GM23338 (cell line): ENCODE measurements around the gene RAB34. TPM values are rescaled to one million over a fixed set of nuclear protein-coding genes. Genes with fewer than 3 reads are reported as not detected.
A peak's percentile ranks its signal among the peaks of the same experiment; 100 is the strongest.

Experiments used
- ATAC-seq: fragments of 200-7000 bp; cut with Tn5 transposase; 3 replicates; pipeline ENCODE4 v1.9.1; 2020
- DNase-seq: peaks from one replicate; pipeline ENCODE4 v3.0.0-alpha.2; 2015; ENCODE audit warnings: low spot score
- H2AFZ ChIP-seq: fragments of 200-600 bp; sonication (generic); 2 replicates; pipeline ENCODE4 v1.8.0; 2016; ENCODE audit warnings: antibody characterized with exemption, mild to moderate bottlenecking, moderate library complexity
- H3F3A ChIP-seq: fragments of 200-600 bp; sonication (generic); replicated peaks from 2 replicates; pipeline ENCODE4 v1.8.0; 2017; ENCODE audit warnings: antibody characterized with exemption, mixed run types, low read depth
- H3K27ac ChIP-seq: fragments of 200-600 bp; sonication (generic); 2 replicates; pipeline ENCODE4 v1.6.1; 2016; ENCODE audit warnings: low read depth
- H3K27me3 ChIP-seq: fragments of 200-600 bp; sonication (generic); 2 replicates; pipeline ENCODE4 v1.8.0; 2016; ENCODE audit warnings: mild to moderate bottlenecking, mixed run types, moderate library complexity; ENCODE audit not compliant: insufficient read depth
- H3K36me3 ChIP-seq: fragments of 200-600 bp; sonication (generic); 2 replicates; pipeline ENCODE4 v1.8.0; 2016; ENCODE audit warnings: mild to moderate bottlenecking; ENCODE audit not compliant: insufficient read depth
- H3K4me1 ChIP-seq: fragments of 200-600 bp; sonication (generic); 2 replicates; pipeline ENCODE4 v1.8.0; 2016; ENCODE audit warnings: mild to moderate bottlenecking, moderate library complexity; ENCODE audit not compliant: insufficient read depth
- H3K4me2 ChIP-seq: fragments of 200-600 bp; sonication (generic); 2 replicates; pipeline ENCODE4 v1.7.1; 2017; ENCODE audit warnings: mixed run types
- H3K4me3 ChIP-seq: fragments of 200-600 bp; sonication (generic); 2 replicates; pipeline ENCODE4 v1.6.1; 2016; ENCODE audit warnings: mixed run types
- H3K79me2 ChIP-seq: fragments of 200-600 bp; sonication (generic); replicated peaks from 2 replicates; pipeline ENCODE4 v1.8.0; 2017; ENCODE audit warnings: mild to moderate bottlenecking; ENCODE audit not compliant: insufficient read depth
- H3K9me2 ChIP-seq: fragments of 200-600 bp; sonication (generic); 2 replicates; pipeline ENCODE4 v1.8.0; 2017; ENCODE audit not compliant: insufficient read depth
- H4K20me1 ChIP-seq: fragments of 200-600 bp; sonication (generic); replicated peaks from 2 replicates; pipeline ENCODE4 v1.8.0; 2017; ENCODE audit warnings: mild to moderate bottlenecking; ENCODE audit not compliant: insufficient read depth
- H3K27ac Mint-ChIP-seq: 2 replicates; pipeline ENCODE4 v1.8.0; 2020; ENCODE audit warnings: inconsistent platforms, mild to moderate bottlenecking, moderate library complexity, mixed read lengths
- H3K27me3 Mint-ChIP-seq: 3 replicates; pipeline ENCODE4 v1.8.0; 2022; ENCODE audit warnings: low read depth, mild to moderate bottlenecking, moderate library complexity, mixed read lengths, inconsistent platforms; ENCODE audit not compliant: insufficient read depth, poor library complexity
- H3K36me3 Mint-ChIP-seq: 3 replicates; pipeline ENCODE4 v1.8.0; 2021; ENCODE audit warnings: low read depth, mild to moderate bottlenecking, inconsistent platforms, moderate library complexity, mixed read lengths
- H3K4me1 Mint-ChIP-seq: 3 replicates; pipeline ENCODE4 v1.8.0; 2020; ENCODE audit warnings: mild to moderate bottlenecking, inconsistent platforms, mixed read lengths
- H3K4me3 Mint-ChIP-seq: 3 replicates; pipeline ENCODE4 v1.8.0; 2021; ENCODE audit warnings: moderate library complexity, mild to moderate bottlenecking, inconsistent platforms, mixed read lengths
- H3K9me3 Mint-ChIP-seq: 3 replicates; pipeline ENCODE4 v1.8.0; 2020; ENCODE audit warnings: moderate library complexity, mild to moderate bottlenecking, inconsistent platforms, mixed read lengths
- EZH2 ChIP-seq: fragments of 200-600 bp; sonication (generic); IDR thresholded peaks from one replicate; pipeline ENCODE4 v1.8.0; 2017; ENCODE audit warnings: antibody characterized with exemption, mild to moderate bottlenecking, low read depth; ENCODE audit not compliant: unreplicated experiment
- EZH2phosphoT487 ChIP-seq: fragments of 200-600 bp; sonication (generic); IDR thresholded peaks from one replicate; pipeline ENCODE4 v1.8.1; 2018; ENCODE audit warnings: antibody characterized with exemption; ENCODE audit not compliant: unreplicated experiment
- JUNB ChIP-seq: IDR thresholded peaks from one replicate; pipeline ENCODE4 v1.6.1; 2016; ENCODE audit warnings: antibody characterized with exemption; ENCODE audit not compliant: unreplicated experiment
- NANOG ChIP-seq: IDR thresholded peaks from 2 replicates; pipeline ENCODE4 v1.6.1; 2016; ENCODE audit warnings: antibody characterized with exemption, borderline replicate concordance
- ZNF114 ChIP-seq: fragments of 250-450 bp; sonication (Bioruptor Pico); IDR thresholded peaks from 2 replicates; pipeline ENCODE4 v1.5.0; 2020; ENCODE audit warnings: mild to moderate bottlenecking, moderate library complexity
- polyA plus RNA-seq: library from polyadenylated mRNA; unstranded; fragments of >200 nt; fragmentation: Nextera tagmentation; extraction: Ambion mirVana; gene quantifications from 2 replicates; pipeline ENCODE4 v1.2.1, GENCODE V29; 2016
- total RNA-seq: library from RNA; depleted of rRNA; stranded (reverse); fragments of >200 nt; shearing (Covaris generic); gene quantifications from 2 replicates; pipeline ENCODE4 v1.2.3, GENCODE V29; 2014
- TF ChIP-seq, protein P1 (sequence below), 2 experiments: fragments of 200-600 bp in 1 of 2; sonication (generic) in 1 of 2; conservative IDR thresholded peaks; 2 replicates each; pipeline versions ENCODE4 v1.5.1 to v1.6.1; 2016 to 2017; ENCODE audit warnings: antibody characterized with exemption in 2 of 2, low read depth in 2 of 2, mild to moderate bottlenecking in 2 of 2, moderate library complexity in 1 of 2
- TF ChIP-seq, protein P2 (sequence below): IDR thresholded peaks from 2 replicates; pipeline ENCODE4 v1.6.1; 2016; ENCODE audit warnings: antibody characterized with exemption
- TF ChIP-seq, protein P3 (sequence below): IDR thresholded peaks from one replicate; pipeline ENCODE4 v1.6.1; 2018; ENCODE audit warnings: antibody characterized with exemption; ENCODE audit not compliant: unreplicated experiment
- TF ChIP-seq, protein P4 (sequence below): fragments of 250-450 bp; sonication (Bioruptor Pico); IDR thresholded peaks from 2 replicates; pipeline ENCODE4 v1.5.0; 2020; ENCODE audit warnings: mild to moderate bottlenecking, moderate library complexity

The RAB34 gene
- total and polyA plus RNA-seq, 2 experiments from 2014 or later: 184 to 394 TPM

DNA sequence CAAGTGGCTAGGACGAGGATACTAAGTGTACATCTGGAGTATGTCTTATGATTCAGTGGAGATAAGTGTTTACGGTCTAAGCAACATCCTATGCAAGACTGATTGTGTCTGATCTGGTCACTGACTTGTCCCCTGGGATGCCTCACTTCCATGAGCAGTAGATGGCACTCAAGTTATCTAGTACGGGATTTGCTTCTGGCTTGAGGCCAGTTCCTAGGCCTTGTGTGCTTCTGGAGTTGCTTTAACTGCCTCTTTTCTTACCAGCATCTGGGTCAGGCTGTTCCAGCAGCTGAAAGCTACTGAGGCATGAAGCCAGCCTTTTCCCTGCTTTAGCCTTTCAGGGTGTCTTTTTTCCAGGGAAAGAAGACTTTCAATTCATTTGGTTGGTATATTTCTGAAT, 32.7 kb downstream of the RAB34 start:
- Histone ChIP-seq H4K20me1 (peaks cover 7% of the 10 kb centered on the region), H3K4me1 (no peaks in the 10 kb centered on the region), H3F3A (0 out of 2 replicates have a peak, but pooled peaks cover 9% of the 10 kb centered on the region), H3K79me2 (no peaks in the 10 kb centered on the region), H3K27me3 (no peaks in the 10 kb centered on the region), H3K4me2 (no peak overlapping the region), H3K27ac (no peak overlapping the region), H2AFZ (no peak overlapping the region), H3K36me3 (peaks cover 93% of the 10 kb centered on the region), H3K9me2 (no peaks in the 10 kb centered on the region), H3K4me3 (no peak overlapping the region)
- ATAC-seq: no peak
- no peak for TF ChIP-seq NANOG
- TF ChIP-seq, protein P1, sequence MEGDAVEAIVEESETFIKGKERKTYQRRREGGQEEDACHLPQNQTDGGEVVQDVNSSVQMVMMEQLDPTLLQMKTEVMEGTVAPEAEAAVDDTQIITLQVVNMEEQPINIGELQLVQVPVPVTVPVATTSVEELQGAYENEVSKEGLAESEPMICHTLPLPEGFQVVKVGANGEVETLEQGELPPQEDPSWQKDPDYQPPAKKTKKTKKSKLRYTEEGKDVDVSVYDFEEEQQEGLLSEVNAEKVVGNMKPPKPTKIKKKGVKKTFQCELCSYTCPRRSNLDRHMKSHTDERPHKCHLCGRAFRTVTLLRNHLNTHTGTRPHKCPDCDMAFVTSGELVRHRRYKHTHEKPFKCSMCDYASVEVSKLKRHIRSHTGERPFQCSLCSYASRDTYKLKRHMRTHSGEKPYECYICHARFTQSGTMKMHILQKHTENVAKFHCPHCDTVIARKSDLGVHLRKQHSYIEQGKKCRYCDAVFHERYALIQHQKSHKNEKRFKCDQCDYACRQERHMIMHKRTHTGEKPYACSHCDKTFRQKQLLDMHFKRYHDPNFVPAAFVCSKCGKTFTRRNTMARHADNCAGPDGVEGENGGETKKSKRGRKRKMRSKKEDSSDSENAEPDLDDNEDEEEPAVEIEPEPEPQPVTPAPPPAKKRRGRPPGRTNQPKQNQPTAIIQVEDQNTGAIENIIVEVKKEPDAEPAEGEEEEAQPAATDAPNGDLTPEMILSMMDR (conservative IDR thresholded peaks at IDR 0.05; ENCODE audit: low read depth in 2 of 2): peak in 1 of 2 experiments; percentile 21; a peak in 1 of 4 replicates
- Mint-ChIP-seq H3K4me1 (no peaks in the 10 kb centered on the region), H3K27ac (no peak overlapping the region), H3K27me3 (peaks cover 10% of the 10 kb centered on the region), H3K36me3 (peaks cover 94% of the 10 kb centered on the region), H3K9me3 (no peaks in the 10 kb centered on the region; the same call in 2 of the 3 replicates), H3K4me3 (no peak overlapping the region)
- no peak for DNase-seq

DNA sequence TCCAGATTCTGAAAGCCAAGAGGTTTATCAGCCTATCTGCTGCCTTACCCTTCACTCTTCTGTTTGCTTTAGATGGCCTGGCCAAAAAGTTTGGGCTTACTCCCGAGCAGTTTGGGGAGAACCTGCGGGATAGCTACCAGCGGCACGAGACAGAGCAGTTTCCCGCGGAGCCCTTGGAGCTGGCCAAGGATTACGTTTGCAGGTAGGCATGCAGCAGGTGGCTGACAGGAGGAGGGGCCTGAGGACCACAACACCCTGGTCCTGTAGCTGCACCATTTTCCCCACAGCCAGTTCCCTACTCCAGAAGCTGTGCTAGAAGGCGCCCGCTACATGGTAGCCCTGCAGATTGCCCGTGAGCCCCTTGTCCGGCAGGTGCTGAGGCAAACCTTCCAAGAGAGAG, 35.0 kb downstream of the RAB34 start:
- H3K36me3 Mint-ChIP-seq: peaks cover 93% of the 10 kb centered on the region
- H3K27me3 ChIP-seq: no peaks in the 10 kb centered on the region
- ATAC-seq (no peak), DNase-seq (no peak)
- H3K9me3 Mint-ChIP-seq: no peaks in the 10 kb centered on the region; the same call in 2 of the 3 replicates
- 0 out of 2 replicates have a peak, but pooled peaks cover 14% of the 10 kb centered on the region for H3F3A ChIP-seq
- no peak overlapping the region for H3K27ac Mint-ChIP-seq
- peaks cover 87% of the 10 kb centered on the region for H3K36me3 ChIP-seq
- no peak overlapping the region for H2AFZ ChIP-seq
- peaks cover 12% of the 10 kb centered on the region for H3K27me3 Mint-ChIP-seq
- H3K4me1 Mint-ChIP-seq: no peaks in the 10 kb centered on the region
- no peaks in the 10 kb centered on the region for H3K79me2 ChIP-seq
- H3K4me2 ChIP-seq: no peak overlapping the region
- H3K27ac ChIP-seq: no peak overlapping the region
- no peaks in the 10 kb centered on the region for H3K4me1 ChIP-seq
- no peak overlapping the region for H3K4me3 Mint-ChIP-seq
- peaks cover 10% of the 10 kb centered on the region for H4K20me1 ChIP-seq
- H3K4me3 ChIP-seq: no peak overlapping the region
- no peaks in the 10 kb centered on the region for H3K9me2 ChIP-seq
- TF ChIP-seq, protein P2, sequence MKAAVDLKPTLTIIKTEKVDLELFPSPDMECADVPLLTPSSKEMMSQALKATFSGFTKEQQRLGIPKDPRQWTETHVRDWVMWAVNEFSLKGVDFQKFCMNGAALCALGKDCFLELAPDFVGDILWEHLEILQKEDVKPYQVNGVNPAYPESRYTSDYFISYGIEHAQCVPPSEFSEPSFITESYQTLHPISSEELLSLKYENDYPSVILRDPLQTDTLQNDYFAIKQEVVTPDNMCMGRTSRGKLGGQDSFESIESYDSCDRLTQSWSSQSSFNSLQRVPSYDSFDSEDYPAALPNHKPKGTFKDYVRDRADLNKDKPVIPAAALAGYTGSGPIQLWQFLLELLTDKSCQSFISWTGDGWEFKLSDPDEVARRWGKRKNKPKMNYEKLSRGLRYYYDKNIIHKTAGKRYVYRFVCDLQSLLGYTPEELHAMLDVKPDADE: no peak
- no peak for TF ChIP-seq NANOG
- TF ChIP-seq, protein P3, sequence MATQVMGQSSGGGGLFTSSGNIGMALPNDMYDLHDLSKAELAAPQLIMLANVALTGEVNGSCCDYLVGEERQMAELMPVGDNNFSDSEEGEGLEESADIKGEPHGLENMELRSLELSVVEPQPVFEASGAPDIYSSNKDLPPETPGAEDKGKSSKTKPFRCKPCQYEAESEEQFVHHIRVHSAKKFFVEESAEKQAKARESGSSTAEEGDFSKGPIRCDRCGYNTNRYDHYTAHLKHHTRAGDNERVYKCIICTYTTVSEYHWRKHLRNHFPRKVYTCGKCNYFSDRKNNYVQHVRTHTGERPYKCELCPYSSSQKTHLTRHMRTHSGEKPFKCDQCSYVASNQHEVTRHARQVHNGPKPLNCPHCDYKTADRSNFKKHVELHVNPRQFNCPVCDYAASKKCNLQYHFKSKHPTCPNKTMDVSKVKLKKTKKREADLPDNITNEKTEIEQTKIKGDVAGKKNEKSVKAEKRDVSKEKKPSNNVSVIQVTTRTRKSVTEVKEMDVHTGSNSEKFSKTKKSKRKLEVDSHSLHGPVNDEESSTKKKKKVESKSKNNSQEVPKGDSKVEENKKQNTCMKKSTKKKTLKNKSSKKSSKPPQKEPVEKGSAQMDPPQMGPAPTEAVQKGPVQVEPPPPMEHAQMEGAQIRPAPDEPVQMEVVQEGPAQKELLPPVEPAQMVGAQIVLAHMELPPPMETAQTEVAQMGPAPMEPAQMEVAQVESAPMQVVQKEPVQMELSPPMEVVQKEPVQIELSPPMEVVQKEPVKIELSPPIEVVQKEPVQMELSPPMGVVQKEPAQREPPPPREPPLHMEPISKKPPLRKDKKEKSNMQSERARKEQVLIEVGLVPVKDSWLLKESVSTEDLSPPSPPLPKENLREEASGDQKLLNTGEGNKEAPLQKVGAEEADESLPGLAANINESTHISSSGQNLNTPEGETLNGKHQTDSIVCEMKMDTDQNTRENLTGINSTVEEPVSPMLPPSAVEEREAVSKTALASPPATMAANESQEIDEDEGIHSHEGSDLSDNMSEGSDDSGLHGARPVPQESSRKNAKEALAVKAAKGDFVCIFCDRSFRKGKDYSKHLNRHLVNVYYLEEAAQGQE: no peak
- TF ChIP-seq ZNF114: no peak
- no peak for TF ChIP-seq JUNB
- no peak for TF ChIP-seq EZH2
- TF ChIP-seq, protein P4, sequence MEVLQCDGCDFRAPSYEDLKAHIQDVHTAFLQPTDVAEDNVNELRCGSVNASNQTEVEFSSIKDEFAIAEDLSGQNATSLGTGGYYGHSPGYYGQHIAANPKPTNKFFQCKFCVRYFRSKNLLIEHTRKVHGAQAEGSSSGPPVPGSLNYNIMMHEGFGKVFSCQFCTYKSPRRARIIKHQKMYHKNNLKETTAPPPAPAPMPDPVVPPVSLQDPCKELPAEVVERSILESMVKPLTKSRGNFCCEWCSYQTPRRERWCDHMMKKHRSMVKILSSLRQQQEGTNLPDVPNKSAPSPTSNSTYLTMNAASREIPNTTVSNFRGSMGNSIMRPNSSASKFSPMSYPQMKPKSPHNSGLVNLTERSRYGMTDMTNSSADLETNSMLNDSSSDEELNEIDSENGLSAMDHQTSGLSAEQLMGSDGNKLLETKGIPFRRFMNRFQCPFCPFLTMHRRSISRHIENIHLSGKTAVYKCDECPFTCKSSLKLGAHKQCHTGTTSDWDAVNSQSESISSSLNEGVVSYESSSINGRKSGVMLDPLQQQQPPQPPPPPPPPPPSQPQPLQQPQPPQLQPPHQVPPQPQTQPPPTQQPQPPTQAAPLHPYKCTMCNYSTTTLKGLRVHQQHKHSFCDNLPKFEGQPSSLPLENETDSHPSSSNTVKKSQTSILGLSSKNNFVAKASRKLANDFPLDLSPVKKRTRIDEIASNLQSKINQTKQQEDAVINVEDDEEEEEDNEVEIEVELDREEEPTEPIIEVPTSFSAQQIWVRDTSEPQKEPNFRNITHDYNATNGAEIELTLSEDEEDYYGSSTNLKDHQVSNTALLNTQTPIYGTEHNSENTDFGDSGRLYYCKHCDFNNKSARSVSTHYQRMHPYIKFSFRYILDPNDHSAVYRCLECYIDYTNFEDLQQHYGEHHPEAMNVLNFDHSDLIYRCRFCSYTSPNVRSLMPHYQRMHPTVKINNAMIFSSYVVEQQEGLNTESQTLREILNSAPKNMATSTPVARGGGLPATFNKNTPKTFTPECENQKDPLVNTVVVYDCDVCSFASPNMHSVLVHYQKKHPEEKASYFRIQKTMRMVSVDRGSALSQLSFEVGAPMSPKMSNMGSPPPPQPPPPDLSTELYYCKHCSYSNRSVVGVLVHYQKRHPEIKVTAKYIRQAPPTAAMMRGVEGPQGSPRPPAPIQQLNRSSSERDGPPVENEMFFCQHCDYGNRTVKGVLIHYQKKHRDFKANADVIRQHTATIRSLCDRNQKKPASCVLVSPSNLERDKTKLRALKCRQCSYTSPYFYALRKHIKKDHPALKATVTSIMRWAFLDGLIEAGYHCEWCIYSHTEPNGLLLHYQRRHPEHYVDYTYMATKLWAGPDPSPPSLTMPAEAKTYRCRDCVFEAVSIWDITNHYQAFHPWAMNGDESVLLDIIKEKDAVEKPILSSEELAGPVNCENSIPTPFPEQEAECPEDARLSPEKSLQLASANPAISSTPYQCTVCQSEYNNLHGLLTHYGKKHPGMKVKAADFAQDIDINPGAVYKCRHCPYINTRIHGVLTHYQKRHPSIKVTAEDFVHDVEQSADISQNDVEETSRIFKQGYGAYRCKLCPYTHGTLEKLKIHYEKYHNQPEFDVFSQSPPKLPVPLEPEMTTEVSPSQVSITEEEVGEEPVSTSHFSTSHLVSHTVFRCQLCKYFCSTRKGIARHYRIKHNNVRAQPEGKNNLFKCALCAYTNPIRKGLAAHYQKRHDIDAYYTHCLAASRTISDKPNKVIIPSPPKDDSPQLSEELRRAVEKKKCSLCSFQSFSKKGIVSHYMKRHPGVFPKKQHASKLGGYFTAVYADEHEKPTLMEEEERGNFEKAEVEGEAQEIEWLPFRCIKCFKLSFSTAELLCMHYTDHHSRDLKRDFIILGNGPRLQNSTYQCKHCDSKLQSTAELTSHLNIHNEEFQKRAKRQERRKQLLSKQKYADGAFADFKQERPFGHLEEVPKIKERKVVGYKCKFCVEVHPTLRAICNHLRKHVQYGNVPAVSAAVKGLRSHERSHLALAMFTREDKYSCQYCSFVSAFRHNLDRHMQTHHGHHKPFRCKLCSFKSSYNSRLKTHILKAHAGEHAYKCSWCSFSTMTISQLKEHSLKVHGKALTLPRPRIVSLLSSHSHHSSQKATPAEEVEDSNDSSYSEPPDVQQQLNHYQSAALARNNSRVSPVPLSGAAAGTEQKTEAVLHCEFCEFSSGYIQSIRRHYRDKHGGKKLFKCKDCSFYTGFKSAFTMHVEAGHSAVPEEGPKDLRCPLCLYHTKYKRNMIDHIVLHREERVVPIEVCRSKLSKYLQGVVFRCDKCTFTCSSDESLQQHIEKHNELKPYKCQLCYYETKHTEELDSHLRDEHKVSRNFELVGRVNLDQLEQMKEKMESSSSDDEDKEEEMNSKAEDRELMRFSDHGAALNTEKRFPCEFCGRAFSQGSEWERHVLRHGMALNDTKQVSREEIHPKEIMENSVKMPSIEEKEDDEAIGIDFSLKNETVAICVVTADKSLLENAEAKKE (CRISPR knock-in tag): no peak
- no peak for TF ChIP-seq EZH2phosphoT487
